BE2C (cell line): ENCODE results near the gene PLEKHA6.

Experiments
- DNase-seq: peaks from one replicate; pipeline ENCODE4 v3.0.0-alpha.2; 2020
- H3K27me3 ChIP-seq: fragments of 250-450 bp; sonication (Bioruptor Pico); 2 replicates; pipeline ENCODE4 v1.5.1; 2020; ENCODE audit warnings: mild to moderate bottlenecking
- H3K36me3 ChIP-seq: fragments of 250-450 bp; sonication (Bioruptor Pico); 2 replicates; pipeline ENCODE4 v1.5.1; 2020; ENCODE audit warnings: mild to moderate bottlenecking
- H3K4me1 ChIP-seq: fragments of 250-450 bp; sonication (Bioruptor Pico); 2 replicates; pipeline ENCODE4 v1.5.1; 2020
- H3K4me3 ChIP-seq: 2 replicates; pipeline ENCODE4 v1.5.1; 2011; ENCODE audit warnings: low read depth, low read length
- H3K9me3 ChIP-seq: fragments of 250-450 bp; sonication (Bioruptor Pico); 2 replicates; pipeline ENCODE4 v1.5.1; 2020
- CTCF ChIP-seq: IDR thresholded peaks from 2 replicates; pipeline ENCODE4 v1.5.1; 2012; ENCODE audit warnings: mild to moderate bottlenecking, low read depth, low read length

The PLEKHA6 gene

DNA sequence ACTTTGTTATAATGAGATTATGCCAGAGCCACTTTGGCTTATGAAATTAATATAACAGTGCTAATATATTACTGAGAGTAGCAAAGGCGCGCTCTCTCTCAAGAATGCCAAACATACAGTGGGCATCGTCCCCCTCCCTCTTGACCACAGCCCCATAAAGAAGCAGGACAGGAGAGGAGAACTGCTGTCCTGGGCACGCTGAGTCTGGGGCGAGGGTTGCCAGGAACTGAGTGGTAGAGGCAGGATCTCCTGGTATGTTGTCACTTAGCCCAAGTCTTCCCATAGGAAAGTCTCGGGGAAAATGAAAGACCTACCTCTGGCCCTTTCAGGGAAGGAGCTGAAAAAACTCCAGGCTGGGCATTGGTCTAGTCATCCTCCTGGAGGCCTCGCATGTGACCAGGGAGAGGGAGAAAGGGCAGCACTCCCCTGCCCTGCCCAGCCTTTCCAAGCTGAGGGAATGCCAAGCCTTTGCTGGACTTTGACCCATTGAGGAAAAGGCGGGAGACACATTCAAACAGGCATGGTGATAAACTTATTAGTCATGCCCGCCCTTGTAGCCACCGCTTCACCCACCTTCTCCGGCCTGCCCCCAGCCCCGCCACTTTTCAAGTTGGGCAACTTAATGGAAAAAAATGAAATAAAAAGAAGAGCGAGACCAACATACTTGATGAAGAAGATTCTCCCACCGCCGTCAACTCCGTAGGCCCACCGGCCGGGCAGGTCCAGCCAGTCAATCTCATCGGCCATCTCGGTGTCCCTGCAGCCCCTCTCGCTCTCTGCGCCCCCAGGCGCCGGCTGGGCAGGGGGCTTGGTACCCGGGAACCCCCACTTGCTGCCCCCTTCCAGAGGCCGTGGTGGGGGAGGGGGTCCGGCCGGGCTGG lies 17.4 kb upstream of the PLEKHA6 start:
- no peaks in the 10 kb centered on the region for H3K36me3 ChIP-seq
- no peak for TF ChIP-seq CTCF
- peak overlapping the region; percentile 47 for H3K4me3 ChIP-seq
- H3K4me1 ChIP-seq = peaks cover 6% of the 10 kb centered on the region
- no peak for DNase-seq
- peaks cover 48% of the 10 kb centered on the region for H3K27me3 ChIP-seq
- no peaks in the 10 kb centered on the region for H3K9me3 ChIP-seq

GRCh38 chr1:204376465-204376864 lies 16.7 kb upstream of the PLEKHA6 start:
- no peak for TF ChIP-seq CTCF
- peaks cover 54% of the 10 kb centered on the region for H3K27me3 ChIP-seq

GRCh38 chr1:204373911-204374310 lies 14.2 kb upstream of the PLEKHA6 start:
- no peak for DNase-seq
- Histone ChIP-seq H3K4me3 (no peak overlapping the region), H3K36me3 (no peaks in the 10 kb centered on the region), H3K9me3 (no peaks in the 10 kb centered on the region), H3K27me3 (peaks cover 48% of the 10 kb centered on the region), H3K4me1 (peaks cover 6% of the 10 kb centered on the region)
- no peak for TF ChIP-seq CTCF

More at GRCh38 chr1:204376465-204376864, 16.7 kb upstream of the PLEKHA6 start:
- Histone ChIP-seq H3K4me3 (no peak overlapping the region), H3K9me3 (no peaks in the 10 kb centered on the region), H3K36me3 (no peaks in the 10 kb centered on the region), H3K4me1 (peaks cover 6% of the 10 kb centered on the region)
- no peak for DNase-seq

- no peak for DNase-seq
- H3K4me3 ChIP-seq = no peak overlapping the region
- no peak for TF ChIP-seq CTCF
- no peaks in the 10 kb centered on the region for H3K4me1 ChIP-seq
- no peaks in the 10 kb centered on the region for H3K36me3 ChIP-seq
- peaks cover 22% of the 10 kb centered on the region; the same call in 1 of the 2 replicates for H3K27me3 ChIP-seq
- H3K9me3 ChIP-seq = no peaks in the 10 kb centered on the region
Observed at GRCh38 chr1:204370176-204370575, 10.4 kb upstream of the PLEKHA6 start.

DNA sequence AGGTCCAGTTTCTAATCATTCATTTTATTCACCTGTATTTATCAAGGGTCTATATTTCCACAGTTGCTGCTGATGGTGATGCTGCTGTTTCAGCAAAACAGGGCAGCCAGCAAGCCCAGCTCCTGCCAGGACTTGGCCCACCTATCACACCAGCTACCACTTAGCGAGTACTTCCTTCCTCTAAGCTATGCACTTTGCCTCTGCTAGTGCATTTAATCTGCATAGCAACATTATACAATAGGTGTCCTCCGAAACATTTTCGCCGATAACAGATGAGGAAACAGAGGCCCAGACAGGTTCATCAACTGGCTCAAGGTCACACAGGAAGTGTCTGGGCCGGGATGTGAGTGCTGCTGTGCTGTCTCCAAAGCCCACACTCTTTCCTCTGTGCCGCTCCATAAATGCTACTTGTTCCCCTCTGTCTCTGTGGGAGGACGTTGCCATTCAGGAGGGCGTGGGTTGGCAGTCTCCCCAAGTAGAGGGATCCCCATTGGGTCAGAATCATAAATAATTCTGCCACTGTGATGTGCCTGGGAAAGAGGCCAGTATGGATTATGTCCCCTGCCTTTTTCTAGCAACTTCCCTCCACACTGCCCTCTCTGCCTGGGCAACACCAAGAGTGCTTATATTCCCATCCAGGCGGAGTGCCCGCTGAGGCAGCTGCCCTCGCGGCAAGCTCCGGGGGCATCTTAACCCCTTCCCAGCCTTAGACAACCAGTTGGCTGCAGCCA lies 9.4 kb upstream of the PLEKHA6 start:
- no peak for TF ChIP-seq CTCF
- H3K36me3 ChIP-seq = no peaks in the 10 kb centered on the region
- no peaks in the 10 kb centered on the region for H3K4me1 ChIP-seq
- no peak overlapping the region for H3K4me3 ChIP-seq
- H3K27me3 ChIP-seq = peaks cover 18% of the 10 kb centered on the region; the same call in 1 of the 2 replicates
- no peaks in the 10 kb centered on the region for H3K9me3 ChIP-seq
- no peak for DNase-seq
